Measurements from ENCODE around the gene FHL2.

The FHL2 gene

GRCh38 chr2:105384861-105385260 is 14.0 kb downstream of the FHL2 start:
- no peaks in the 10 kb centered on the region for H3K9me2 ChIP-seq (replicated peaks; ENCODE audit: low read depth, low read length)
- no peaks in the 10 kb centered on the region for H3K27me3 ChIP-seq (ENCODE audit: insufficient read depth, low read length, poor library complexity, severe bottlenecking)
- H2AFZ ChIP-seq (ENCODE audit: low read length) = no peak overlapping the region
- H3F3A ChIP-seq (ENCODE audit: low read depth) = no peaks in the 10 kb centered on the region
- H3K9me3 ChIP-seq (ENCODE audit: insufficient read depth, low read depth, low read length) = no peaks in the 10 kb centered on the region
- H3K79me2 ChIP-seq (ENCODE audit: insufficient read depth, low read length) = peaks cover 29% of the 10 kb centered on the region
- H3K4me2 ChIP-seq (ENCODE audit: low read depth, low read length, poor library complexity, severe bottlenecking) = no peak overlapping the region
- H3K4me1 ChIP-seq (ENCODE audit: insufficient read depth, low read length, poor library complexity, severe bottlenecking) = peaks cover 3% of the 10 kb centered on the region
- no peak overlapping the region for H3K4me3 ChIP-seq (ENCODE audit: low read length, poor library complexity, severe bottlenecking)
- H4K20me1 ChIP-seq (ENCODE audit: insufficient read depth, low read length, poor library complexity, severe bottlenecking) = peaks cover 3% of the 10 kb centered on the region
- peaks cover 69% of the 10 kb centered on the region for H3K36me3 ChIP-seq (ENCODE audit: insufficient read depth, low read length)
- H3K9ac ChIP-seq (ENCODE audit: low read depth, low read length, poor library complexity, severe bottlenecking) = no peak overlapping the region
- TF ChIP-seq CTCF (conservative IDR thresholded peaks at IDR 0.05; ENCODE audit: low read length) (no peak), EZH2phosphoT487 (IDR thresholded peaks at IDR 0.05; ENCODE audit: borderline replicate concordance) (no peak)

- H3K4me3 ChIP-seq (ENCODE audit: low read length, poor library complexity, severe bottlenecking) = no peak overlapping the region
- peaks cover 3% of the 10 kb centered on the region for H4K20me1 ChIP-seq (ENCODE audit: insufficient read depth, low read length, poor library complexity, severe bottlenecking)
- H3K36me3 ChIP-seq (ENCODE audit: insufficient read depth, low read length) = peaks cover 65% of the 10 kb centered on the region
- H3K9me2 ChIP-seq (replicated peaks; ENCODE audit: low read depth, low read length) = no peaks in the 10 kb centered on the region
- no peak overlapping the region for H3K9ac ChIP-seq (ENCODE audit: low read depth, low read length, poor library complexity, severe bottlenecking)
- H2AFZ ChIP-seq (ENCODE audit: low read length) = no peak overlapping the region
- peaks cover 6% of the 10 kb centered on the region for H3K4me1 ChIP-seq (ENCODE audit: insufficient read depth, low read length, poor library complexity, severe bottlenecking)
- 0 out of 2 replicates have a peak, but pooled peaks have one; percentile 13 for TF ChIP-seq CTCF (conservative IDR thresholded peaks at IDR 0.05; ENCODE audit: low read length)
- TF ChIP-seq EZH2phosphoT487 (IDR thresholded peaks at IDR 0.05; ENCODE audit: borderline replicate concordance) = no peak
- H3K4me2 ChIP-seq (ENCODE audit: low read depth, low read length, poor library complexity, severe bottlenecking) = no peak overlapping the region
- no peaks in the 10 kb centered on the region for H3F3A ChIP-seq (ENCODE audit: low read depth)
- no peaks in the 10 kb centered on the region for H3K9me3 ChIP-seq (ENCODE audit: insufficient read depth, low read depth, low read length)
- peaks cover 23% of the 10 kb centered on the region for H3K79me2 ChIP-seq (ENCODE audit: insufficient read depth, low read length)
- no peaks in the 10 kb centered on the region for H3K27me3 ChIP-seq (ENCODE audit: insufficient read depth, low read length, poor library complexity, severe bottlenecking)
Measured at GRCh38 chr2:105384216-105384615, 14.6 kb downstream of the FHL2 start.

- Histone ChIP-seq H3K27me3 (ENCODE audit: insufficient read depth, low read length, poor library complexity, severe bottlenecking) (no peaks in the 10 kb centered on the region), H3K4me2 (ENCODE audit: low read depth, low read length, poor library complexity, severe bottlenecking) (no peak overlapping the region), H3K9me2 (replicated peaks; ENCODE audit: low read depth, low read length) (no peaks in the 10 kb centered on the region), H2AFZ (ENCODE audit: low read length) (no peak overlapping the region), H3K9me3 (ENCODE audit: insufficient read depth, low read depth, low read length) (no peaks in the 10 kb centered on the region), H3K4me1 (ENCODE audit: insufficient read depth, low read length, poor library complexity, severe bottlenecking) (peaks cover 6% of the 10 kb centered on the region), H3K9ac (ENCODE audit: low read depth, low read length, poor library complexity, severe bottlenecking) (no peak overlapping the region), H3K79me2 (ENCODE audit: insufficient read depth, low read length) (peaks cover 16% of the 10 kb centered on the region; the same call in 1 of the 2 replicates), H3F3A (ENCODE audit: low read depth) (no peaks in the 10 kb centered on the region), H3K4me3 (ENCODE audit: low read length, poor library complexity, severe bottlenecking) (no peak overlapping the region), H4K20me1 (ENCODE audit: insufficient read depth, low read length, poor library complexity, severe bottlenecking) (peaks cover 3% of the 10 kb centered on the region), H3K36me3 (ENCODE audit: insufficient read depth, low read length) (peaks cover 65% of the 10 kb centered on the region)
- TF ChIP-seq EZH2phosphoT487 (IDR thresholded peaks at IDR 0.05; ENCODE audit: borderline replicate concordance) = no peak
- no peak for TF ChIP-seq CTCF (conservative IDR thresholded peaks at IDR 0.05; ENCODE audit: low read length)
Measured at GRCh38 chr2:105383432-105384166, 15.3 kb downstream of the FHL2 start.
